NOMO-1 treated with dmso at 0.1 percent for 144 hours (cell line): ENCODE data around the gene ARVCF.
A peak's percentile ranks its signal among the peaks of the same experiment; 100 is the strongest.

Experiments
- DNase-seq: peaks from one replicate; lab custom pipeline; 2025; ENCODE audit not compliant: unreplicated experiment; lab: John Stamatoyannopoulos, UW

ARVCF gene

GRCh38 chr22:19962909-19963806 is 53.5 kb downstream of the ARVCF start:
- no peak for DNase-seq

GRCh38 chr22:19962246-19962908 is 54.2 kb downstream of the ARVCF start:
- no peak for DNase-seq

- DNase-seq, result no peak
Measured at GRCh38 chr22:19961868-19962245, 54.8 kb downstream of the ARVCF start.

- DNase-seq, result no peak
Measured at GRCh38 chr22:19961201-19961580, 55.4 kb downstream of the ARVCF start.

- DNase-seq, result no peak
Measured at GRCh38 chr22:19960491-19961200, 56.0 kb downstream of the ARVCF start.

- no peak for DNase-seq
Measured at GRCh38 chr22:19959587-19960490, 56.8 kb downstream of the ARVCF start.

GRCh38 chr22:19959043-19959586 is 57.5 kb downstream of the ARVCF start:
- no peak for DNase-seq

- DNase-seq, result no peak
Measured at GRCh38 chr22:19958083-19959042, 58.3 kb downstream of the ARVCF start.

- no peak for DNase-seq
Measured at GRCh38 chr22:19957445-19957844, 59.2 kb downstream of the ARVCF start.

- DNase-seq, result no peak
Measured at GRCh38 chr22:19955241-19956128, 61.1 kb downstream of the ARVCF start.

GRCh38 chr22:19951346-19951745 is 65.3 kb downstream of the ARVCF start:
- DNase-seq, result no peak

- DNase-seq, result no peak
Measured at GRCh38 chr22:19948057-19948760, 68.4 kb downstream of the ARVCF start.

- peak; percentile 17 for DNase-seq
Measured at GRCh38 chr22:19943082-19944026, 73.3 kb downstream of the ARVCF start.

- peak; percentile 27 for DNase-seq
Measured at GRCh38 chr22:19942157-19943081, 74.2 kb downstream of the ARVCF start.

GRCh38 chr22:19941365-19942082 is 75.1 kb downstream of the ARVCF start, which contains the start of the genes COMT and TXNRD2:
Gene COMT (plus strand): TSS chr22:19941772. CDS start chr22:19962527, 20,755 bp downstream.
Gene TXNRD2 (minus strand): TSS chr22:19941818. CDS start chr22:19941803, 15 bp downstream.
- DNase-seq, result peak; percentile 43
